Pancreas (tissue), 10 donors: Measurements from ENCODE around the gene TK2. TPM values are rescaled to one million over a fixed set of nuclear protein-coding genes. Genes with fewer than 3 reads are reported as not detected.

ENCODE experiments used
- ATAC-seq, 4 donors: fragments of 200-7000 bp; cut with Tn5 transposase; one replicate each; pipeline versions ENCODE4 v1.8.0 to v1.9.1; 2020; ENCODE audit warnings: mild to moderate bottlenecking in 4 of 4, moderate library complexity in 4 of 4
- DNase-seq, 6 donors: peaks; one replicate each; pipeline ENCODE4 v3.0.0-alpha.2; 2020
- FAIRE-seq: peaks from 2 replicates; lab custom pipeline; 2012; peaks lifted over from hg19 to GRCh38; lab: Jason Lieb, UNC
- H3K27ac ChIP-seq, 4 donors: fragments of 200-600 bp; sonication (generic); 1 replicate in 3 of 4; 2 replicates in 1 of 4; pipeline versions ENCODE4 v1.5.0 to v1.8.0; 2020
- H3K27me3 ChIP-seq, 4 donors: fragments of 200-600 bp; one replicate each; pipeline ENCODE4 v1.8.0; 2021
- H3K36me3 ChIP-seq, 3 donors: fragments of 200-600 bp; sonication (generic) in 1 of 3; one replicate each; pipeline versions ENCODE4 v1.5.0 to v1.8.0; 2020 to 2021
- H3K4me1 ChIP-seq, 3 donors: fragments of 200-600 bp; one replicate each; pipeline ENCODE4 v1.8.0; 2021
- H3K4me3 ChIP-seq, 4 donors: fragments of 200-600 bp; sonication (generic) in 2 of 4; one replicate each; pipeline versions ENCODE4 v1.5.0 to v1.8.0; 2020 to 2021
- H3K9me3 ChIP-seq, 4 donors: fragments of 200-600 bp; one replicate each; pipeline ENCODE4 v1.8.0; 2021
- WGBS, 2 donors: extraction: QIAGEN DNeasy Blood & Tissue Kit; methylation state at CpG; one replicate each; pipeline ENCODE4 v1.1.7; 2013; 5-methylcytosine and 5-hydroxymethylcytosine counted together
- intact Hi-C, 3 donors: fragments of 100-400 bp; cut with DNase I; formaldehyde crosslinking; loops; one replicate each; pipeline versions ENCODE4 v1.11.1 to v1.14.2; 2022
- polyA plus RNA-seq, 2 donors: library from polyadenylated mRNA; stranded (reverse); fragments of 200-250 nt; gene quantifications; one replicate each; pipeline ENCODE4 v1.2.3, GENCODE V29; 2013
- total RNA-seq, 6 donors: library from RNA; stranded (reverse); fragmentation: NEBNext Ultra II Directional in 4 of 6; extraction: Animal tissue kit (Norgen Biotek cat#: 25700) in 4 of 6; gene quantifications; one replicate each; pipeline versions ENCODE4 v1.2.1 to v1.2.4, GENCODE V29; 2021 to 2023
- TF ChIP-seq, protein P1 (sequence below), 4 donors: fragments of 200-600 bp; sonication (generic) in 3 of 4; IDR thresholded peaks; one replicate each; pipeline versions ENCODE4 v1.5.0 to v1.8.0; 2021; ENCODE audit warnings: antibody characterized with exemption in 4 of 4
- donor health status: healthy with polysubstance abuse.
- donor health status: DM: no; HTN: no; CAD: no; lungs with moderate emphysema.
- donor health status: DM: no; HTN: no; CAD: no.
- donor health status: control.
- donor health status: control.
- donor health status: Bipolar disorder and iron deficiency.
- donor health status: DM: yes; HTN: yes; CAD: no.
- donor health status: DM: no; HTN: no; CAD: no.
- donor health status: DM: no; HTN: no; CAD: no.
- donor health status: DM: yes; HTN: yes; CAD: no.

TK2 gene
- total and polyA plus RNA-seq, 8 donors, result 13.9 to 22.9 (median 20.5) TPM

DNA sequence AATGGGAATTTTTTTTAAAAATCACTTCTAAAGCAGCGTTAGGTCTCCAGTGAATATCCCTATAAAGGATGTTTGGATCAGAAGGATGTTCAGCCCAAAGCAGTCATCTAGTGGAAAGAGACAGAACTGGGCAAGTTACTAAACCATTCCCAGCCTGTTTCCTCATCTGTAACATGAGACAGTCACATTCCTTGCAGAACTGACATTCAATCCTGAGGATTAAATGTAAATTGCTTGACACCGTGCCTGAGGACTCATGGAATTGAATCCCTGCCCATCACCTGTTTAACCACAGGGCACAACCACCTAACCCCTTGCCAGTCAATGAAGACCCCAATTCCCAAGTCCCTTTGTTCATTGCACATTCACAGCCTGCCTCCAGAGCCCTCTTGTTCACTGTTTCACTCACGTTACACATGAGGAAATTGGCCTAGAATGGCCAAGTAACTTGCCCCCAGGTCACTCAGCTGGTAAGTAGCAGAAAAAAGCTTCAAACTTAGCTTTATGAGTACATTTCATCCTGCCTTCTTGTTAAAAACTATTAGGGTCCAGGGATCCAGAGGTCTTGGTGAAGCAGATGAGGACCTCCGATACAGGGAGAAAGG is 30.8 kb upstream of the TK2 start:
- DNase-seq, result no peak
- H3K27ac ChIP-seq, result no peak overlapping the region
- no peaks in the 10 kb centered on the region for H3K9me3 ChIP-seq
- no peaks in the 10 kb centered on the region for H3K36me3 ChIP-seq
- ATAC-seq, result peak in 1 of 4 donors; percentile 46
- 85 to 88% methylated on average over 4 of the region's 4 CpGs for WGBS, 2 donors
- no peaks in the 10 kb centered on the region for H3K27me3 ChIP-seq
- TF ChIP-seq, protein P1, sequence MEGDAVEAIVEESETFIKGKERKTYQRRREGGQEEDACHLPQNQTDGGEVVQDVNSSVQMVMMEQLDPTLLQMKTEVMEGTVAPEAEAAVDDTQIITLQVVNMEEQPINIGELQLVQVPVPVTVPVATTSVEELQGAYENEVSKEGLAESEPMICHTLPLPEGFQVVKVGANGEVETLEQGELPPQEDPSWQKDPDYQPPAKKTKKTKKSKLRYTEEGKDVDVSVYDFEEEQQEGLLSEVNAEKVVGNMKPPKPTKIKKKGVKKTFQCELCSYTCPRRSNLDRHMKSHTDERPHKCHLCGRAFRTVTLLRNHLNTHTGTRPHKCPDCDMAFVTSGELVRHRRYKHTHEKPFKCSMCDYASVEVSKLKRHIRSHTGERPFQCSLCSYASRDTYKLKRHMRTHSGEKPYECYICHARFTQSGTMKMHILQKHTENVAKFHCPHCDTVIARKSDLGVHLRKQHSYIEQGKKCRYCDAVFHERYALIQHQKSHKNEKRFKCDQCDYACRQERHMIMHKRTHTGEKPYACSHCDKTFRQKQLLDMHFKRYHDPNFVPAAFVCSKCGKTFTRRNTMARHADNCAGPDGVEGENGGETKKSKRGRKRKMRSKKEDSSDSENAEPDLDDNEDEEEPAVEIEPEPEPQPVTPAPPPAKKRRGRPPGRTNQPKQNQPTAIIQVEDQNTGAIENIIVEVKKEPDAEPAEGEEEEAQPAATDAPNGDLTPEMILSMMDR (IDR thresholded peaks at IDR 0.05), result no peak
- H3K4me1 ChIP-seq, result no peaks in the 10 kb centered on the region
- intact Hi-C loops, result no loop called here
- no peak for FAIRE-seq
- no peak overlapping the region for H3K4me3 ChIP-seq

DNA sequence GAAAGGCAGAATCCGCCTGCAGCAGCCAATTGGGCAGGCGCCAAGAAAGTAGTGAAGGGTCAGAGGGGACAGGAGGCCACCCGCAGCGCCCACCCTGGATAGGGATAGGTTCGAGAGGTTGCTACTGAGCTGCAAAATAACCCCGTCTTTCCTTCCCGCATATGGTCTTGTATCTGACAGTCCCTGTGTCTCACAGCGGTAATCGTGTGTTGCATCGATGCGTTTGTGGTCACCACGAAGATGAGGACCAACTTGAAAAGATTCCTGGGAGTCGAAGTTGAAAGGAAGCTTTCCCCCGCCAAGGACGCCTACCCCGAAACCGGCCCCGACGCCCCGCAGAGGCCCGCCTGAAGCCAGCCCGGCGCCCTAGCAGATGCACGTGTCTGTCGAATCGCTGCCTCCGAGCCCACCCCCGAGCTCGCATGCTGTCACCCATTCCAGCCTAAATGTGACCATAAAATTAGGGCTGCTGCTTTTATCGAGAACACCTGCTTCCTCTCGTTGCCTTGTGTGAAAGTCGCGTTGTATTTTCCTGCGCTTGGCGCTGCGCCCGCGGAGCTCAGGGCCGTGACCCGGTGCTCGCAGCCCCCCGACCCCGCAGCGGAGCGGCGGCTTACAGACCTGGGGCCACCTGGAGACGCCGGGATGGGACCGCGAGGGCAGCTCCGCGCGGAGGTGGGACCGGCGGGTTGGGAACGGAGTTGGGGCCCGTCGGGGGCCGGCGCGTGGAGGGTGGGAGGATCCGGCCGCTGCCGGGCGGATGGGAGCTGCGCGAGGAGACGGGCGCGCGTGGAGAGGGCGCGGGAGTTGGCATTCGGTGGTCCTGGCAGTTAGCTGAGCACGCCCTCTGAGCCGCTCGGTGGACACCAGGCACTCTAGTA is 29.0 kb upstream of the TK2 start, which contains the start of gene CMTM2:
Gene CMTM2, plus strand, starts transcription at position 813 of the 881 bp plus-strand sequence. CDS start 145 bp downstream, outside the sequence.
- intact Hi-C loops, result no loop called here
- no peak within 1 kb of the TSS for H3K27ac ChIP-seq
- H3K4me3 ChIP-seq, result no peak within 1 kb of the TSS
- peak in 1 of 6 donors; percentile 58 for DNase-seq
- no peaks in the 10 kb centered on the region for H3K9me3 ChIP-seq
- no peaks in the 10 kb centered on the region for H3K4me1 ChIP-seq
- no peaks in the 10 kb centered on the region for H3K36me3 ChIP-seq
- ATAC-seq, result no peak
- no peak for FAIRE-seq
- H3K27me3 ChIP-seq, result no peaks in the 10 kb centered on the region
- 27 to 42% methylated on average over 74 to 77 of the region's 77 CpGs for WGBS, 2 donors
- TF ChIP-seq, protein P1 (IDR thresholded peaks at IDR 0.05), result no peak

DNA sequence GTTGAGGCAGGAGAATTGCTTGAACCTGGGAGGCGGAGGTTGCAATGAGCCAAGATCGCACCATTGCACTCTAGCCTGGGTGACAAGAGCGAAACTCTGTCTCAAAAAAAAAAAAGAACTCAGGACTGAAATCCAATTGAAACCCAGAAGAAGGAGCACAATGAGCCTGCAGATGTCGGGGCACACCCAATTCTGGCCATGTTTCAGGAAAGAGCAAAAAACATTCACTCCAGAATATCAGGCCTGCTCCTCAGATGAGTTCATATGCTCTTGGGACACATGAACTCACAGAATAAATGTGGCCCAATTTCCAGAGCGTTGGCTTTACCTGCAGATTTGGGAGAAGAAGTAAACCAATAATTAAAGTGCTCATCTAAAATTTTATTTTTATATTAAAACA is 26.4 kb upstream of the TK2 start:
- intact Hi-C loops, result no loop called here
- H3K27ac ChIP-seq, result no peak overlapping the region
- H3K9me3 ChIP-seq, result no peaks in the 10 kb centered on the region
- no peaks in the 10 kb centered on the region for H3K4me1 ChIP-seq
- no peak overlapping the region for H3K4me3 ChIP-seq
- DNase-seq (no peak), ATAC-seq (no peak), FAIRE-seq (no peak)
- TF ChIP-seq, protein P1 (IDR thresholded peaks at IDR 0.05), result no peak
- no peaks in the 10 kb centered on the region for H3K27me3 ChIP-seq
- no peaks in the 10 kb centered on the region for H3K36me3 ChIP-seq
- 89 to 92% methylated on average over 5 of the region's 5 CpGs for WGBS, 2 donors

DNA sequence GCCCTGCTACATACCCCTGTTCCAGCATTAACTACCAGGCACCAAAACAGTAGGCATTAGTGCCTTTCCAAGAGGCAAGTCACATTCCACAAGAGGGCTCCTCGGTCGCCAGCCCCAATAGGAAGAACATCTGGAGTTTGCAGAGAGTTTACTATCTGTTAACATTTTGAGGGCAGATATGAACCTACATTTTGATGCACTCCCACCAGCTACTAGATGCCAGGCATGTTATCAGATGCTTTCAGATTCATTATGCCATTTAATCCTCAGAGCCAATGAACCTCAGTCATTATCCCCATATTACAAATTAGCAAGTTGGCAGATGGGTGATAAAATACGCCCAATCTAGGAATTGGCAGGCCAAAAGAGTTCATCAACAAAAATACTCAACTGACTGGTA is 25.1 kb upstream of the TK2 start:
- no peak overlapping the region for H3K4me3 ChIP-seq
- ATAC-seq, result no peak
- no peaks in the 10 kb centered on the region for H3K9me3 ChIP-seq
- intact Hi-C loops, result no loop called here
- WGBS, 2 donors, result 95 to 96% methylated on average over 3 of the region's 3 CpGs
- H3K27ac ChIP-seq, result no peak overlapping the region
- H3K36me3 ChIP-seq, result no peaks in the 10 kb centered on the region
- FAIRE-seq, result no peak
- TF ChIP-seq, protein P1 (IDR thresholded peaks at IDR 0.05), result no peak
- no peaks in the 10 kb centered on the region for H3K4me1 ChIP-seq
- DNase-seq, result no peak
- no peaks in the 10 kb centered on the region for H3K27me3 ChIP-seq
